HepG2 (cell line): ENCODE results near the gene PRDX5. TPM values are rescaled to one million over a fixed set of nuclear protein-coding genes. Genes with fewer than 3 reads are reported as not detected.

ENCODE experiments used
- BCL6 ChIP-seq: IDR thresholded peaks from 2 replicates; pipeline ENCODE4 v1.6.1; 2016; ENCODE audit warnings: missing genetic modification reagents, missing compliant biosample characterization
- ETV5 ChIP-seq: IDR thresholded peaks from 2 replicates; pipeline ENCODE4 v1.6.1; 2018; ENCODE audit warnings: missing biosample characterization, missing genetic modification reagents, inconsistent platforms, borderline replicate concordance
- HNF1A ChIP-seq, 2 experiments: sonication (generic) in 1 of 2; formaldehyde crosslinking in 1 of 2; IDR thresholded peaks; 2 replicates each; pipeline versions ENCODE4 v1.4.0 to v1.6.1; 2016 to 2020; ENCODE audit warnings: borderline replicate concordance in 1 of 2, low read depth in 1 of 2, mild to moderate bottlenecking in 1 of 2, missing genetic modification reagents in 1 of 2
- KAT8 ChIP-seq: IDR thresholded peaks from 2 replicates; pipeline ENCODE4 v1.6.1; 2016; ENCODE audit warnings: missing genetic modification reagents, missing compliant biosample characterization
- MAFK ChIP-seq, 2 experiments: IDR thresholded peaks in 1 of 2; conservative IDR thresholded peaks in 1 of 2; 2 replicates each; pipeline ENCODE4 v1.6.1; 2011; ENCODE audit warnings: improper control_type of control experiment in 2 of 2, low read length in 2 of 2
- MLLT10 ChIP-seq: sonication (generic); formaldehyde crosslinking; IDR thresholded peaks from 2 replicates; pipeline ENCODE4 v1.4.0; 2020; ENCODE audit warnings: missing genetic modification reagents
- RAD21 ChIP-seq: fragments of 450-650 bp; formaldehyde crosslinking; IDR thresholded peaks from 2 replicates; pipeline ENCODE4 v1.5.0; 2020; ENCODE audit warnings: mild to moderate bottlenecking
- RBFOX2 ChIP-seq: fragments of 200-400 bp; formaldehyde crosslinking; IDR thresholded peaks from 2 replicates; pipeline ENCODE4 v1.6.1; 2017; ENCODE audit warnings: low read depth, mild to moderate bottlenecking, low read length
- ZBTB25 ChIP-seq: IDR thresholded peaks from 2 replicates; pipeline ENCODE4 v1.6.1; 2018; ENCODE audit warnings: missing genetic modification reagents
- ZBTB8A ChIP-seq: sonication (generic); formaldehyde crosslinking; IDR thresholded peaks from 2 replicates; pipeline ENCODE4 v1.4.0; 2020; ENCODE audit warnings: mild to moderate bottlenecking, low read depth, missing genetic modification reagents, borderline replicate concordance
- ZNF121 ChIP-seq: sonication (generic); formaldehyde crosslinking; IDR thresholded peaks from 2 replicates; pipeline ENCODE4 v1.5.0; 2020; ENCODE audit warnings: mild to moderate bottlenecking, missing genetic modification reagents
- polyA plus RNA-seq, 8 experiments: library from polyadenylated mRNA; depleted of rRNA in 3 of 8; stranded (reverse) in 7 of 8; unstranded in 1 of 8; fragments of >200 nt; fragmentation: Illumina TruSeq in 4 of 8; extraction: Trizol in 4 of 8; gene quantifications; 2 replicates each; pipeline versions ENCODE4 v1.2.1 to v1.2.3, GENCODE V29; 2011 to 2016; ENCODE audit warnings: low read depth in 4 of 8, missing spikeins in 1 of 8, mixed read lengths in 1 of 8; ENCODE audit not compliant: insufficient read depth in 1 of 8
- total RNA-seq, 5 experiments: library from RNA; depleted of rRNA; stranded (reverse); fragments of >200 nt; fragmentation: Illumina TruSeq; extraction: Trizol; gene quantifications; 2 replicates each; pipeline ENCODE4 v1.2.3, GENCODE V29; 2016; ENCODE audit warnings: low read depth in 1 of 5
- TF ChIP-seq, protein P1 (sequence below): sonication (generic); formaldehyde crosslinking; IDR thresholded peaks from 2 replicates; pipeline ENCODE4 v1.4.0; 2020; ENCODE audit warnings: missing genetic modification reagents, borderline replicate concordance
- TF ChIP-seq, protein P2 (sequence below): sonication (generic); formaldehyde crosslinking; conservative IDR thresholded peaks from 2 replicates; pipeline ENCODE4 v1.4.0; 2020; ENCODE audit warnings: mild to moderate bottlenecking, missing genetic modification reagents, moderate library complexity
- TF ChIP-seq, protein P3 (sequence below): sonication (generic); formaldehyde crosslinking; IDR thresholded peaks from 2 replicates; pipeline ENCODE4 v1.5.0; 2020; ENCODE audit warnings: missing genetic modification reagents

The PRDX5 gene
- total and polyA plus RNA-seq, 2 of the 13 experiments (the other 11 are each of a cell fraction or from before 2014, with no cell fraction given): 215 to 311 TPM

DNA sequence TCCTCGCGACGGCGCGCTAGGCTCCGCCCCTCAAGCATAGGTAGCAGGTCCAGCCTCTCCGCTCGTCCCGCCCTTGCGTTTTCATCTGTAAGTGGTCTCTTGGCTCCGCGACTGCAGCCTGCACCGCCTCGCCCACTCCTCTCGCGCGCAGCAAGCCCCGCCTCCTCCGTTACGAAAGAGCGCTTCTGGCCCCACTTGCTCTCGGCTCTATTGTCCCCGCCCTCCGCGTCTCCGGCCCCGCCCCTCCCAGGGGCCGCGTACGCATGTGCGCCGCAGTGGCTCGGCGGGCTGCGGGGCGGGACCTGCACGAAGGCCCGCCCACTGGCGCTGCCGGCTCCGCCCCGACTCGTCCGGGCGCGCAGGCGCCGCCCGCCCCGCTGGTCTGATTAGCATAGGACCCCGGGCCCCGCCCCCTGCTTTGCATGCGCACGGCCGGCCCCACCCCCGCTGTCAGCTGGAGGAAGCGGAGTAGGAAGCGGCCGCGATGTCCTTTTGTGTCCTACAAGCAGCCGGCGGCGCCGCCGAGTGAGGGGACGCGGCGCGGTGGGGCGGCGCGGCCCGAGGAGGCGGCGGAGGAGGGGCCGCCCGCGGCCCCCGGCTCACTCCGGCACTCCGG lies 12.7 kb upstream of the PRDX5 start, which contains the start of gene ESRRA (continued):
- TF ChIP-seq HNF1A (IDR thresholded peaks at IDR 0.05; ENCODE audit: low read depth) (no peak), HNF1A (CRISPR knock-in tag; IDR thresholded peaks at IDR 0.05; ENCODE audit: borderline replicate concordance) (no peak), KAT8 (CRISPR knock-in tag) (0 out of 2 replicates have a peak, but pooled peaks have one; percentile 19), RBFOX2 (peak; percentile 43), RAD21 (no peak), MAFK (conservative IDR thresholded peaks at IDR 0.05 in 1 of 2, IDR thresholded peaks at IDR 0.05 in 1 of 2; ENCODE audit: low read length in 2 of 2) (no peak), ETV5 (CRISPR knock-in tag) (0 out of 2 replicates have a peak, but pooled peaks have one; percentile 11), ZBTB25 (CRISPR knock-in tag) (no peak), ZNF121 (CRISPR knock-in tag) (no peak), ZBTB8A (CRISPR knock-in tag) (no peak), MLLT10 (CRISPR knock-in tag) (no peak), BCL6 (CRISPR knock-in tag) (no peak)
- TF ChIP-seq, protein P1, sequence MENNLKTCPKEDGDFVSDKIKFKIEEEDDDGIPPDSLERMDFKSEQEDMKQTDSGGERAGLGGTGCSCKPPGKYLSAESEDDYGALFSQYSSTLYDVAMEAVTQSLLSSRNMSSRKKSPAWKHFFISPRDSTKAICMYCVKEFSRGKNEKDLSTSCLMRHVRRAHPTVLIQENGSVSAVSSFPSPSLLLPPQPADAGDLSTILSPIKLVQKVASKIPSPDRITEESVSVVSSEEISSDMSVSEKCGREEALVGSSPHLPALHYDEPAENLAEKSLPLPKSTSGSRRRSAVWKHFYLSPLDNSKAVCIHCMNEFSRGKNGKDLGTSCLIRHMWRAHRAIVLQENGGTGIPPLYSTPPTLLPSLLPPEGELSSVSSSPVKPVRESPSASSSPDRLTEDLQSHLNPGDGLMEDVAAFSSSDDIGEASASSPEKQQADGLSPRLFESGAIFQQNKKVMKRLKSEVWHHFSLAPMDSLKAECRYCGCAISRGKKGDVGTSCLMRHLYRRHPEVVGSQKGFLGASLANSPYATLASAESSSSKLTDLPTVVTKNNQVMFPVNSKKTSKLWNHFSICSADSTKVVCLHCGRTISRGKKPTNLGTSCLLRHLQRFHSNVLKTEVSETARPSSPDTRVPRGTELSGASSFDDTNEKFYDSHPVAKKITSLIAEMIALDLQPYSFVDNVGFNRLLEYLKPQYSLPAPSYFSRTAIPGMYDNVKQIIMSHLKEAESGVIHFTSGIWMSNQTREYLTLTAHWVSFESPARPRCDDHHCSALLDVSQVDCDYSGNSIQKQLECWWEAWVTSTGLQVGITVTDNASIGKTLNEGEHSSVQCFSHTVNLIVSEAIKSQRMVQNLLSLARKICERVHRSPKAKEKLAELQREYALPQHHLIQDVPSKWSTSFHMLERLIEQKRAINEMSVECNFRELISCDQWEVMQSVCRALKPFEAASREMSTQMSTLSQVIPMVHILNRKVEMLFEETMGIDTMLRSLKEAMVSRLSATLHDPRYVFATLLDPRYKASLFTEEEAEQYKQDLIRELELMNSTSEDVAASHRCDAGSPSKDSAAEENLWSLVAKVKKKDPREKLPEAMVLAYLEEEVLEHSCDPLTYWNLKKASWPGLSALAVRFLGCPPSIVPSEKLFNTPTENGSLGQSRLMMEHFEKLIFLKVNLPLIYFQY (CRISPR knock-in tag): no peak
- TF ChIP-seq, protein P2, sequence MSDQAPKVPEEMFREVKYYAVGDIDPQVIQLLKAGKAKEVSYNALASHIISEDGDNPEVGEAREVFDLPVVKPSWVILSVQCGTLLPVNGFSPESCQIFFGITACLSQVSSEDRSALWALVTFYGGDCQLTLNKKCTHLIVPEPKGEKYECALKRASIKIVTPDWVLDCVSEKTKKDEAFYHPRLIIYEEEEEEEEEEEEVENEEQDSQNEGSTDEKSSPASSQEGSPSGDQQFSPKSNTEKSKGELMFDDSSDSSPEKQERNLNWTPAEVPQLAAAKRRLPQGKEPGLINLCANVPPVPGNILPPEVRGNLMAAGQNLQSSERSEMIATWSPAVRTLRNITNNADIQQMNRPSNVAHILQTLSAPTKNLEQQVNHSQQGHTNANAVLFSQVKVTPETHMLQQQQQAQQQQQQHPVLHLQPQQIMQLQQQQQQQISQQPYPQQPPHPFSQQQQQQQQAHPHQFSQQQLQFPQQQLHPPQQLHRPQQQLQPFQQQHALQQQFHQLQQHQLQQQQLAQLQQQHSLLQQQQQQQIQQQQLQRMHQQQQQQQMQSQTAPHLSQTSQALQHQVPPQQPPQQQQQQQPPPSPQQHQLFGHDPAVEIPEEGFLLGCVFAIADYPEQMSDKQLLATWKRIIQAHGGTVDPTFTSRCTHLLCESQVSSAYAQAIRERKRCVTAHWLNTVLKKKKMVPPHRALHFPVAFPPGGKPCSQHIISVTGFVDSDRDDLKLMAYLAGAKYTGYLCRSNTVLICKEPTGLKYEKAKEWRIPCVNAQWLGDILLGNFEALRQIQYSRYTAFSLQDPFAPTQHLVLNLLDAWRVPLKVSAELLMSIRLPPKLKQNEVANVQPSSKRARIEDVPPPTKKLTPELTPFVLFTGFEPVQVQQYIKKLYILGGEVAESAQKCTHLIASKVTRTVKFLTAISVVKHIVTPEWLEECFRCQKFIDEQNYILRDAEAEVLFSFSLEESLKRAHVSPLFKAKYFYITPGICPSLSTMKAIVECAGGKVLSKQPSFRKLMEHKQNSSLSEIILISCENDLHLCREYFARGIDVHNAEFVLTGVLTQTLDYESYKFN (CRISPR knock-in tag): peak; percentile 37; the same call in 1 of the 2 replicates
- TF ChIP-seq, protein P3, sequence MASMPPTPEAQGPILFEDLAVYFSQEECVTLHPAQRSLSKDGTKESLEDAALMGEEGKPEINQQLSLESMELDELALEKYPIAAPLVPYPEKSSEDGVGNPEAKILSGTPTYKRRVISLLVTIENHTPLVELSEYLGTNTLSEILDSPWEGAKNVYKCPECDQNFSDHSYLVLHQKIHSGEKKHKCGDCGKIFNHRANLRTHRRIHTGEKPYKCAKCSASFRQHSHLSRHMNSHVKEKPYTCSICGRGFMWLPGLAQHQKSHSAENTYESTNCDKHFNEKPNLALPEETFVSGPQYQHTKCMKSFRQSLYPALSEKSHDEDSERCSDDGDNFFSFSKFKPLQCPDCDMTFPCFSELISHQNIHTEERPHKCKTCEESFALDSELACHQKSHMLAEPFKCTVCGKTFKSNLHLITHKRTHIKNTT (CRISPR knock-in tag): no peak
